ENCODE measurements around the gene MEX3A.
"Not testable (repeated sequence)": the region's sequence is repeated elsewhere in the genome, so short reads cannot be mapped to it uniquely, and the experiment has no call there.

Gene MEX3A

DNA sequence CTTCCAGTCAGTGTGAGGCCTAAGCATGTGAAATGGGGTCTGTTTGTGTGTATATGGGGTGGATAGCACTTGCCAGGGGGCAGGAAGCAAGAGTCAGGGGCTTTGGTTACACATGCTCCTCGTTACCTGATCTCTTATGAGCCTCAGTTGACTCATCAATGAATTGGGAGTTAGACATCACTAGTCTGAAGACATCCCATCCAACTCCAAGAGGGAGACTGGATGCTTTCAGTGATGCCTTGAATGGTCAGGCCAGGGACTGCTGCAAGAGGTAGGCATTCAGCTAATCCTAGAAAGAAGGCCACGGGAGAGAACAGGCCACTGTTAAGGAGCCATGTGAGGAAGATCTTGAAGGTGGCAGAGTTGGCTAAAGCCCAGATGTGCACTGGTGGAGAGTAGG is 15.0 kb downstream of the MEX3A start:
- H3K27ac ChIP-seq, result no peak overlapping the region
- DNase-seq (ENCODE audit: low read depth, low spot score), result no peak

DNA sequence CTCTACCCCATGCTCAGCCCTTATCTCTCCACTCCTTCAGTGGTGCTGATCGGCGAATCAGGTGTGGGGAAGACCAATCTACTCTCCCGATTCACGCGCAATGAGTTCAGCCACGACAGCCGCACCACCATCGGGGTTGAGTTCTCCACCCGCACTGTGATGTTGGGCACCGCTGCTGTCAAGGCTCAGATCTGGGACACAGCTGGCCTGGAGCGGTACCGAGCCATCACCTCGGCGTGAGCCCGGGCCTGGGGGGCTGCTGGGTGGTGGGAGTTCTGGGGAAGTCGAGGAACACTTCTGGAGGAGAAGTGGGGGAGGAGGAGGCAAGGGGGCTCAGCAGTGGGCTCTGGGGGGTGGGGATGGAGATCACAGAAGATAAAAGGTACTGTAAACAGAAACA is 16.4 kb downstream of the MEX3A start:
- no peak for DNase-seq (ENCODE audit: low read depth, low spot score)
- no peak overlapping the region for H3K27ac ChIP-seq

DNA sequence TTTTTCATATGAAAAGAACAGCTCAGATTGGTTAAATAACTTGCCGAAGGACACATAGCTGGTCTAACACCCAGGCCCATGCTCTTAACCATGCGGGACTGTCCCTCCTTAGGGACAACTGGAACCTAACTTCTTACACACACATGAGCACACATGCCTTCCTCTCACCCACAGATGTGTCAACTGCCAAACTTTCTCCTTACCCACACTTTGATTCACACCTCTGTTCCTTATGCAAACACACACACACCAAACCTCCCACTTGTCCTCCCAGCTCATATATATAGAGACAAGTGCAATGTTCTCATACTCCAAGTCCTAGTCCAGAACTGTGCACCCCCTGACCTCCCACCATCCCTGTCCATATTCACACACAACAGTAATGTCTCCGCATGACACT is 17.1 kb downstream of the MEX3A start:
- DNase-seq (ENCODE audit: low read depth, low spot score), result no peak
- no peak overlapping the region for H3K27ac ChIP-seq

DNA sequence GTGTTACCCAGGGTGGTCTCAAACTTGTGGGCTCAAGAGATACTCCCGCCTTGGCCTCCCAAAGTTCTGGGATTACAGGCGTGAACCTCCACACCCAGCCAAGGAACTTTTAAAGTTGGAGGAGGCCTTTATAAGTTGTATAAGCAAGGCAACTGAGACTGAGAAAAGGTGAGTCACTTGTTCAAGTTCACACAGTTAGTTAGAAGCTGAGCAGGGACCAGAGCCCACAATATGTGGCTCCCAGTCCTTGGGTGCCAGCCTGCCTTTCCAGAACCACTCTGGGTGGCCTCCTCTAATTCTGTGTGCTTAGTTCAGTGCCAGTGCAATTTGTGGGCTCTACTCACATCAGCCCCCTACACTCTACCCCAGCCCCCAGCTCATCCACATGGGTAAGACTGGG is 17.6 kb downstream of the MEX3A start:
- H3K27ac ChIP-seq, result no peak overlapping the region
- DNase-seq (ENCODE audit: low read depth, low spot score), result no peak

DNA sequence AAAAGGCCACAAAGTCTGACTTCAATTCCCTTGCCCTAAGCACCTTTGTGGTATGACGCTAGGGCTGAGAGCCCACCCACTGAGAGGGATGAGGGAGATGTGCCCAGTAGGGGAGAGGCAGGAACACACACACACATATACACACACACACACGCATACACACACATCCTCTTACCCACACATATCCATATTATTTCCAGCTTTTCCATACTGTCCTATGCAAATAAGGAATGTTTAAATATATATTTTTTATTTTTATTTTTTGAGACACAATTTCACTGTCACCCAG is 18.3 kb downstream of the MEX3A start:
- H3K27ac ChIP-seq, result peak overlapping the region; percentile 87
- DNase-seq (ENCODE audit: low read depth, low spot score), result no peak

DNA sequence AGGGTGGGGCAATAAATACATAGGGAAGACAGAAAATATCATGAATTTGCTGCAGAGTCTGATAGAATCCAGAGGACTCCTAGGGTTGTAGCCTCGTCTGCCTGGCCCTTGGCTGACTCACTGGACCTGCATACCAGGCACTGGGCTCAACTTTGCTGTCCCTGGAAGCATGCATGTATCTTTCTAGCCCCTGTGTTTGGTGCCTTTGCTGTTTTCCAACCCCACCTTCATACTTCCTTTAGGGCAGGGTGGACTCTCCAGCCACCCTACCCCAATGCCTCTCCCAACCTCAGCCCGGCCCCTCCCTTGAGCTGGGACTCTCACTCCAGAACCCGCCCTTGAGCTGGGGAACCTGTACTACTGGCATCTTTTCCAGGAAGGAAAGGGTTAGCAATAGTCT is 20.1 kb downstream of the MEX3A start:
- no peak for DNase-seq (ENCODE audit: low read depth, low spot score)
- peak overlapping the region; percentile 87 for H3K27ac ChIP-seq

DNA sequence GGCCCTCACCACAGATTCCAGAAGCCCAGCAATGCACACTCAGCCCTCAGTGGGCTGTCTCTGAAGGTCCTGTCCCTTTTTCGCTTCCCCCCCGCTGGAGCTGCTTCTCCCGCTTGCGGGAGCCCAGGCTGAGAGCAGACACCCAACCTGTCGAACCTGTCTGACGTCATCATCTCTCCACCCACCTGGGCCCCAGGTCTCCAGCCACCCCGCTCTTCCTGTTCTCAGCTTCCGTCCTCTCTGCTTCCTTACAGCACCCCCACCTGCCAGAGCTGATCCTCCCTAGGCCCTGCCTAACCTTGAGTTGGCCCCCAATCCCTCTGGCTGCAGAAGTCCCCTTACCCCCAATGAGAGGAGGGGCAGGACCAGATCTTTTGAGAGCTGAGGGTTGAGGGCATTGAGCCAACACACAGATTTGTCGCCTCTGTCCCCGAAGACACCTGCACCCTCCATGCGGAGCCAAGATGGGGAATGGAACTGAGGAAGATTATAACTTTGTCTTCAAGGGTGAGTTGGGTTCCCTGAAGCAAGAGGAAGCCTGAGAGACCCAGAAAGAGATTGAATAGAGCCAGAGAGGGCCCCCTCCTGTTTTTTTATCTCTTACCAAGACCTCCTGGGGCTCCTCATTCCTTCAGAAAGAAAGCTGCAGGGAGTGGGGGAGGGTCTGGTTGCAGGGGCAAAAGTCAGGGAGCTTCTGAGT is 21.2 kb downstream of the MEX3A start, which contains the start of gene RAB25:
RAB25 (plus strand) TSS at position 224 of the 700 bp plus-strand sequence; CDS start at position 465, 241 bp downstream.
- peak; percentile 65 for DNase-seq (ENCODE audit: low read depth, low spot score)
- H3K27ac ChIP-seq, result peak within 1 kb of the TSS; percentile 87

DNA sequence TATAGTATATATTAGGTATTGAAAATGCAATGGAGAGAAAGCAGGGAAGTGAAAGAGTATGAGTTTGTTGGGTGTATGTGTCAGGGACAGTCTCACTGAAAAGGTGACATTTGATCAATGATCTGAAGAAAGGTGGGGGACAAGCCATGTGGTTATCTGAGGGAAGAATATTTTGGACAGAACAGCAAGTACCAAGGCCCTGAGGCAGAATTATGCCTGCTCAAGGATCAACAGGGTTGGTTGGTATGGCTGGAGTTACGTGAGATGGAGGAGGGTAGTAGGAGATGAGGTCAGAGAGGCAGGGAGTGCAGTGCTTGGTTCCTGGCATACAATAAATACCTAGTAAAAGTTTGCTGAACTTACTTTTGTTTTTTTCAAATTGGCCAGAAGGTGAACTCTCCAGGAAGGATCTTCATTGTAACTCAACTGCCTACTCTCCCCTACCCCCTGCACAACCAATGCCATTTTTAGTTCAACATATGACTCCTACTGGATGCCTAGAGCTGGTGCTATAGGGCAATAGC is 25.9 kb downstream of the MEX3A start:
- H3K27ac ChIP-seq, result no peak overlapping the region
- DNase-seq (ENCODE audit: low read depth, low spot score), result no peak

DNA sequence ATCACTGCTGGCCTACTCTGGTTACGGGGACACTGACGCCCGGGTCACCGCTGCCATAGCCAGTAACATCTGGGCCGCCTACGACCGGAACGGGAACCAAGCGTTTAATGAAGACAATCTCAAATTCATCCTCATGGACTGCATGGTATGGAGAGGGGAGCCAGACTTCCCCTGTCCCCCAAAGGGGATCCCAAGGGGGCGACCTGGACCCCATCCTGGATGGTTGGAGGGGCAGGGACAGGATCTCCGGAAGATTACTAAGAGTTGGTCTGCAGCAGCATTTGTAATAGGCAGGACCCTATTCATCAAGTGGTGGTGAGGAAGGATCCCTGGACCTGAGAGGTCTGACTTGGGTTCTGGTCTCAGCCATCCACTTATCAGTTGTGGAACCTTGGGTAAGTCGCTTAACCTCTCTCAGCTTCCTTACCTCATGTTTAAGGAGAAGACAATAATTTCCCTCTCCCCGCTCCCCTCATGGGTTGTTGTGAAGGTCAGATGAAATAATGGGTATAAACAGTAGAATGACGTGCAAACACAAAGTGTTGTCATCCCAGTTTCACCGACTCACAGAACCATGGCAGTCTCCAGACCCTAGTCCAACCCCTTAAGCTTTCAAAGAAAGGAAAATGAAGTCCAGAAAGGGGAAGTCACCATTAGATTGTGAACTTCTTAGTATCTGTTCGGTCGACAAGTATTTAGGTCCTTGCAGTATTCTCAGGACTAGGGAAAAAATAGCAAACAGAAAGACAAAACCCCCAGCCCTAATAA is 26.8 kb downstream of the MEX3A start:
- peak overlapping the region; percentile 90 for H3K27ac ChIP-seq
- no peak for DNase-seq (ENCODE audit: low read depth, low spot score)

DNA sequence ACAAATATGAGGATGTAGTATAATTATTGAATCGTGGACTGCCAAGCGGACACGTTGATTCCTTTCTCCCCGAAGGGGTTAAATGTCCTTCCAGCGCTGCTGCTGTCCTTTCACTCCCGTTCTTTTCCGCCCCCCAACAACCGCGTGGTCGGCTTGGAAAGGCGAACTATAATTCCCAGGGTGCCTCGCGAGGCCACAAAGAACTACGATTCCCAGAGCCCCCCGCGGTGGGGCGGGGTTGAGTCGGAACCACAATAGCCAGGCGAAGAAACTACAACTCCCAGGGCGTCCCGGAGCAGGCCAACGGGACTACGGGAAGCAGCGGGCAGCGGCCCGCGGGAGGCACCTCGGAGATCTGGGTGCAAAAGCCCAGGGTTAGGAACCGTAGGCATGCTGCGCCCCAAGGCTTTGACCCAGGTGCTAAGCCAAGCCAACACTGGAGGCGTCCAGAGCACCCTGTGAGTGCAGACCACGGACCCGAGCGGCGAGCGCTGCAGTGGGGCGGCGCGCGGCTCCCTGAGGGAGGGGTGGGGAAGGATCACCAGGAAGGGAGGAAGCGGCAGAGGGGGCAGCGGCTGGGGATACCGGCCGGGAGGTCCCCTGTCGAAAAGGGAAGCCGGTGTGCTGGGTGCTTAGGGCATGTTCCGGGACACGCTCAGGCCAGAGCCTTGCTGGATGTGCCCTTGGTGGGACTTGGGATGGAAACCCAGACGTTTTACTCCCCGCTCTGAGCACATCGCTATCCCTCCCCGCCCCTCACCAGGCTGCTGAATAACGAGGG is 27.6 kb downstream of the MEX3A start, which contains the start of gene LAMTOR2:
LAMTOR2 (plus strand) TSS at position 283 of the 781 bp plus-strand sequence; CDS start at position 391, 108 bp downstream.
- peak within 1 kb of the TSS; percentile 90 for H3K27ac ChIP-seq
- DNase-seq (ENCODE audit: low read depth, low spot score), result peak; percentile 68

DNA sequence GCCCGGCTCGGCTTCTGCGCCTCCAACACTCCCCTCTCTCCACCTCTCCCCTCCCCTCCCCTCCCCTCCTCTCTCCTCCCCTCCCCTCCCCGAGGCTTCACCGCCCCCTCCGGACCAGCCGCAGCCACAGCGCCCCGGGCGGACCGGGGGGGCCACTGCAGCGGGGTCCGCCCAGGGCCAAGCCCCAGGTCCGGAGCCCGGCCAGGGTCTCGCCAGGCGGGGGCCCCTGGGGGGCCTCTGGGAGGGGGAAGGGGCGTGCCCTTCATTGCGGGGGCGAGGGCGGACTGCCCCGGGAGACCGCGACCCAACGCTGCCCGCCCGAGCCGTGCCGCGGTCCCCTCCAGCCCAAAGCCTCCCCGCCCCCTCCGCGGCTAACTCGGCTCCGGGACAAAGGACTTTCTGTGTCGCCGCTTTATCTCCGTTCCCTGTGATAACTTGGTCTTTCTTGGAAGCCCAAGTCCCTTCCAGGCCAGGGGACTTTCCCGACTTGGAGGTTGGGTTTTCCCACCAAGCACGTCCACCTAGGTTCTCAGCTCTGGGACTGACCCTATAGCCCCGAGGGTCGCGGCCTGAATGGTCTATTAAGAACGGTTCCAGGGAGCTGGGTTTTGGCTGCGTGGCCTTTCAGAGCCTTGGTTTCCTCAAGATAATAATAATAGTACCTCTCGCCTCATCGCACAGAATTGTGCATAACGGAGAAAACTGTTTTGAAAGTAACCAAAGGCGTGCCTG is 28.3 kb downstream of the MEX3A start, which contains the start of gene UBQLN4:
UBQLN4 (minus strand) TSS at position 31 of the 732 bp plus-strand sequence. CDS start 97 bp downstream, outside the sequence.
- no peak for DNase-seq (ENCODE audit: low read depth, low spot score)
- H3K27ac ChIP-seq, result peak within 1 kb of the TSS; percentile 90

DNA sequence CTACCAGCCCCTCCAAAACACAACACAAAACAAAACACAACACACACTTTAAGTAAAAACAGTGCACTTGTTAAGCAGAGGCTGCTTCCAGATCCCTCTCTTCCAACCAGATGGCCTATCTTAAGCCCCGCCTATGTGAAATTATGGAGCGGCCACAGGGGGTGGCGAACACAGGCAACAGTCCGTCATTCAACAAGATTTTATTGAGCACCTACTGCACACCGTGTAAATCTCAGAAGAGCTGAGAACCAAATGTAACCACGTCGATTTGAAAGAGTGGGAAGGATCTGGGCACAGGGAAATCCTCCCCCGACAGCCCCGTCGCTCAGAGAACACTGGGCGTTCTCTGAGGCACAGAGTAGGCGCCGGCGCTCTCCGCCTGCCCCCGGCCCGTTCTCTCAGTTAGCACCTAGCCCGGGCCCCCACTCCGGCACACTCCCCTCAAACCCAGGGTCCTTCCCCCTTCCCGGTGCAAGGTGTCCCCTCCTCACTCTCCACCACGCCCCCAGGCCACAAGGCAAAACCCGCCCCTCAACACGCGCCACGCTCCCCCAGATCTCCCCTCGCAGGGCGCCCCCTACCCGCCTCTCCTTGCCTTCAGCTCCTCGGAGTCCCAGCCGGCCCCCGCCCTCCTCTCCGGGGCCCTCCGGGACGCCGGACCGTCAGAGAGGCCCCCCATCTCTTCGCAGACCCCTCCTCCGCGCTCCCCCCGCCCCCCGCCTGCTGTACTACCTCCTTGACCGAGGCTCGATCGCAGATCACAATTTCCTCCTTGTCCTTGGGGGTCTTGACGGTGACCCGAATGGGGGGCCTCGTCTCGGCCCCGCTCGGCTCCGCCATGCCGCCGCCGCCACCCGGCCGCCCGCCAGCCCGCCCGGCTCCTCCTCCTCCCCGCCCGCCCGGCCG is 29.1 kb downstream of the MEX3A start:
- no peak for DNase-seq (ENCODE audit: low read depth, low spot score)
- peak overlapping the region; percentile 90 for H3K27ac ChIP-seq

DNA sequence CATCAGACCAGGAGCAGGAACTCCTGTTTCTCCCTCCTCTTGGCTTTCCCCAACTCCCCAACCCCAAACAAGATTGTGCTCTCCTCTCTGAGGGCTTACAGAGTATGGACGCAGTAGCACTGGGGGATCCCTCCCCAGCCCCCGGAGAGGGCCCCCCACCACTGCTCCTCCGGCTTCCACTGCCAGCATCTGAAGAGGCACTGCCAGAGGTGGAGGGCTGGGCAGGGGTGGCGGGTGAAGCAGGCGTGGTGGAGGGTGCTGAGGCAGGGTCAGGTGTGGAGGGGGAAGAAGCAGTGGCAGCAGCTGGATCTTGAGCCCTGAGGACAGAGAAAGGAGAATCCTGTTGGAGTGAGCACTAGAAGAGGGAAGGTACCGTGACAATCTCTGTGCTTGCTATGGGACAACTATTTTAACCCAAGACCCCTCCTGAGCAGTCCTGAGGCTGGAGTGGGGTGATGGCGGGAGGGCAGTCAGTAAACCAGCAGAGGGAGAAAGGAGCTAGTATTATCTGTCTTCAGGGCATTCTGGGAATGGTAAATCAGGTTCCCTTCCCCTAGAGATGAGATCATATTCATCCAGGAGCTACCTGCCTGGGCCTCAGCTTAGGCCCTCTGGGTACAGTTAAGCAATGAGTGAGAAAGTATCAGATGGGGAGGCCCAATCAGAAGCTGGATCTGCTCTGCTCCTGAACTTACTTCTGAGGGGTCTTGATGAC is 31.1 kb downstream of the MEX3A start:
- no peak overlapping the region for H3K27ac ChIP-seq
- no peak for DNase-seq (ENCODE audit: low read depth, low spot score)

DNA sequence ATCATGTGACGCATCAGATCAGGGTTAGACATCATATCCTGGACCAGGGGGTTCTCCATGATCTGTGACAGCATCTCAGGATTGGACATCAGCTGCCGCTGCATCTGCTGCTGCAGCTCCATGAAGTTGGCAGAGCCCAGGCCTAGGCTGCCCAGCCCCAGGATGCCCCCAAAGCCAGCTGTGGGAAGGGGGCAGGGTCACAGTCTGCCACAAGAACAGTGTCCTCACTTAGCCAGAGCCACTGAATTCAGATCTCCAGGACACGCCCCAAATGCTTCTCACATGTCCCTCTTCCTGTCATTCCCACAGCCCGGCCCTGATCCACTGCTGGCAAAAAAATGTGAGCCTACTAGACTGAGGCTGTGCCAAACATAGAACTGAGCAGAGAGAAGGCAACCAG is 31.9 kb downstream of the MEX3A start:
- H3K27ac ChIP-seq, result no peak overlapping the region
- DNase-seq (ENCODE audit: low read depth, low spot score), result no peak

DNA sequence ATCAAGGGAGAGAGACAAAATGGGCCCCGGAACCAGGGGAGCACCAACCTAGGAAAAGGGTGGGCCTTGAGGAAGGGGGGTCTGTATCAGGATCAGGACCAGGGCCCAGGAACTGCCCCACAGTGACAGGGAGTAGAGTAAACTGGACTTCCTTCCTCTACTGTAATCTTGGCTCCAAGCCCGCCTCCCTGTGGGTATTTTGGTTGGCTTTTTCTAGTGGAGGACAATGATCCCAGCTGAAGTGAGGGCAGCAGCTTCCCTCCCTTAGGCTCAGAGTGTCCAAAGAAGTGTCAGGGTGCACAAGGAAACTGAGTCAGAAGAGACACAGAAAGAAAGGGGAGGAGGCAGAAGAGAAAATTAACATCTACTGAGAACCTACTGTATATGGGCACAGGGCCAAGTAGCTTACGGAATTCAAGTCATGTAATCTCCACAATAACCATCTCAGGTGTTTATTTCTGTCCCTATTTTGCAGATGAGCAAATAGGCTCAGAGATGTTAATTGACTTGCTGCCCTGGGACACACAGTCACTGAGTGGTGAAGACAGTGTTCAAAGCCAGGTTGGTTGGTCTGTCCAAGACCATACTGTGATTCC is 33.5 kb downstream of the MEX3A start:
- H3K27ac ChIP-seq, result no peak overlapping the region
- no peak for DNase-seq (ENCODE audit: low read depth, low spot score)

DNA sequence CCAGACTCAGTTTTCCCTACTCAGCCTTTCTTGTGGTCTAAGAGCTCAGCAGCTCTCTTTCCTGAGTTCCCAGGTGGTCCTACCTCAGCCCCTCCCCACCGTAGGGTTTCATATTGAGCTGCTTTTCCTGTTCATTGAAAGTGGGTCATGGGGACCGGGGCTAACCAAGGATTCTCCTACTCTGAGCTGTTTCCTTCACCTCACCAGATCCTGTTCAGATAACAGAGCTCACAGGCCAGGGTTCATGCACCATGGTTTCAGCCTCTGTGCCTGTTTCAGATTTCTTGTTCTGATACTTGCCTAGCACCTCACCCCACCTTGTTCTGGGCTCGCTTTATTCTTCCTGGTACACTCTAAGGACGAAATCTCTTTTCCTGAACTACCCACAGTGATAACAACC is 37.2 kb downstream of the MEX3A start:
- DNase-seq (ENCODE audit: low read depth, low spot score), result no peak
- no peak overlapping the region for H3K27ac ChIP-seq

DNA sequence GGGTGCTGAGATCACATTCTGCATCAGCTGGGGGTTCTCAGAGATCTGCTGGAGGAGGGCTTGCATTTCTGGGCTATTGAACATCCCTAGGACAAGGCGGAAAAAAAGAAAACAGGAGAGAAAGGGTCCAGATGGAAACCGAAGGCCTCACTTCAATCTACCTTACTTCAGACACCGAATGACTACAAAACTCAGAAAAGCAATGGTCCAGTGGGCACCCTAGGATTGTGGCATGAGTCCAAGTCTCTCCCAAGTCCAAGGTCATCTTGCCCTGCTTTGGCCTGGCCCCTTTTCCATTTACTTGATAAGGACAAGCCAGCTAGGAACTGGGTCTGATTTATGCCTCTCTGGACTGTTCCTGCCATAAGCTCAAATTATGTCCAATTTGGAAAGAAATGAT is 39.4 kb downstream of the MEX3A start:
- H3K27ac ChIP-seq, result no peak overlapping the region
- no peak for DNase-seq (ENCODE audit: low read depth, low spot score)

DNA sequence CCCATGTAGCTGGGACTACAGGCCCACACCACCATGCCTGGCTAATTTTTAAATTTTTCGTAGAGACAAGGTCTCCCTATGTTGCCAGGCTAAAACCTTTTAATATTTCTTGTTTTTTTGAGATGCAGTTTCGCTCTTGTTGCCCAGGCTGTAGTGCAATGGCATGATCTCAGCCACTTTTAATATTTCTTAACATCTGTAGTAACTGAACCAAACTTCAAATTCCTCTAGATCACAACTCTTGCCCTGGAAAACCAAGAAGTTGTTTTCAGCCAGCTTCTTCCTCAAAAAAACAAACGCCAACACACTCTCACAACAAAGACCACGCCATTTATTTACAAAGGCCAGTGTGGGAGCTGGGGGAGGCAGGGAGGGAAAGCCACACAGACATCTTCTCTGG is 47.3 kb downstream of the MEX3A start:
- not testable (repeated sequence) for DNase-seq (ENCODE audit: low read depth, low spot score); H3K27ac ChIP-seq

Measured in epithelial cell of prostate (primary cell).